ENCODE data around the gene DOCK6. TPM values are rescaled to one million over a fixed set of nuclear protein-coding genes. Genes with fewer than 3 reads are reported as not detected.

DOCK6 gene
- total and polyA plus RNA-seq, 2 of the 13 experiments (the other 11 are each of a cell fraction or from before 2014, with no cell fraction given), result 5.4 to 38.1 TPM

DNA sequence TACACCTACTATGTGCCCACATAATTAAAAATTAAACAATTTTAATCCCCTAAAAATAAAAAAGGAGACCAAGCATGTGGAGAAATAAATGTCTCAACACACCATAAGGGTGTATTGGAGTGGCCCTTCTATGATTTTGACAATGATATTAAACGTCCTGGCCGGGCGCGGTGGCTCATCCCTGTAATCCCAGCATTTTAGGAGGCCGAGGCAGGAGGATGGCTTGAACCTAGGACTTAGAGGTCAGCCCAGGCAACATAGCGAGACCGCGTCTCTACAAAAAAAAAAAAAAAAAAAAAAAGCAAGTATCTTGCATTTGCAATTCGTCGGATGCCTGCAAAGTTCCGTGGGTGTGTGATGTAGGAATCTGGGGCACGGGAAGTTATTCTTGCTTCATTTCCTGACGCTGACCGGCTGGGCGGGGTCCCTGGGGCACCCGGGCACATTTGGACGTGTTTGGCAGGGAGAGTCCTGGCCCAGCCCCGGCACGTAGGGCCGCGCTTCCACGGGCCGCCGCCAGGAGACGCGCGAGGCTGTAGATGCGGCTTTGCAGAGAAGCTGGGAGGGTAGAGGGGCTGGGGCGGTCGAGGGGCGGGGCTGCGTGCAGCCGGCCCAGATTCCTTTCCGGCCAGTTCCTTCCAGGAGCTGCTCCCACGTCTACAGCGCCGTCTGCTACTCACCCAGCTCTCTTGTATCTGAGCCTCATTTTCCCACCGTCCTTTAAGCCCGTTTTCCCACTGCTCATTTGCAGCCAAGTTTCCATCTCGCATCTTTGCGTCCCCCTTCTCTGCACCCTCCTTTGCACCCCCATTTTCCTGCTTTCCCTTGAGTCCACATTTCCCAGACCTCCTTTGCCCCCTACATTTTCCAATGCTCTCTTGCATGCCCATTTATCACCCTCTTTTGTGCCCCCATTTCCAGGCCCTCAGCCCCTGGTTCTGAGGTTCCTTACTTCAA, 31.4 kb upstream of the DOCK6 start (continued):
- TF ChIP-seq ZNF350 (CRISPR knock-in tag; IDR thresholded peaks at IDR 0.05; ENCODE audit: borderline replicate concordance, low read depth) (0 out of 2 replicates have a peak, but pooled peaks have one; percentile 27), JARID2 (CRISPR knock-in tag; IDR thresholded peaks at IDR 0.05; ENCODE audit: insufficient replicate concordance) (no peak), IKZF4 (CRISPR knock-in tag; IDR thresholded peaks at IDR 0.05; ENCODE audit: borderline replicate concordance, low read depth, not compliant biosample characterization) (no peak), ZSCAN31 (CRISPR knock-in tag; IDR thresholded peaks at IDR 0.05; ENCODE audit: low read depth) (peak; percentile 71), ZBTB20 (CRISPR knock-in tag; IDR thresholded peaks at IDR 0.05; ENCODE audit: borderline replicate concordance, low read depth) (no peak), ZNF317 (CRISPR knock-in tag; IDR thresholded peaks at IDR 0.05) (0 out of 2 replicates have a peak, but pooled peaks have one; percentile 39), ZKSCAN8 (CRISPR knock-in tag; IDR thresholded peaks at IDR 0.05; ENCODE audit: borderline replicate concordance) (peak; percentile 24; the same call in 1 of the 2 replicates), ZNF773 (CRISPR knock-in tag; IDR thresholded peaks at IDR 0.05; ENCODE audit: borderline replicate concordance) (no peak), KMT2A (CRISPR knock-in tag; IDR thresholded peaks at IDR 0.05) (0 out of 2 replicates have a peak, but pooled peaks have one; percentile 20), ZNF709 (CRISPR knock-in tag; IDR thresholded peaks at IDR 0.05) (no peak), SP5 (CRISPR knock-in tag; IDR thresholded peaks at IDR 0.05; ENCODE audit: borderline replicate concordance, low read depth) (peak; percentile 44; the same call in 1 of the 2 replicates), DPF2 (CRISPR knock-in tag; IDR thresholded peaks at IDR 0.05; ENCODE audit: borderline replicate concordance, low read depth) (no peak), FOXM1 (CRISPR knock-in tag; IDR thresholded peaks at IDR 0.05) (no peak), ZSCAN25 (CRISPR knock-in tag; IDR thresholded peaks at IDR 0.05) (no peak), KLF6 (CRISPR knock-in tag; IDR thresholded peaks at IDR 0.05) (0 out of 2 replicates have a peak, but pooled peaks have one; percentile 31), ZNF644 (CRISPR knock-in tag; IDR thresholded peaks at IDR 0.05; ENCODE audit: low read depth) (no peak), RFX3 (CRISPR knock-in tag; IDR thresholded peaks at IDR 0.05) (no peak), NR3C1 (CRISPR knock-in tag; IDR thresholded peaks at IDR 0.05) (no peak)
- TF ChIP-seq, protein P1, sequence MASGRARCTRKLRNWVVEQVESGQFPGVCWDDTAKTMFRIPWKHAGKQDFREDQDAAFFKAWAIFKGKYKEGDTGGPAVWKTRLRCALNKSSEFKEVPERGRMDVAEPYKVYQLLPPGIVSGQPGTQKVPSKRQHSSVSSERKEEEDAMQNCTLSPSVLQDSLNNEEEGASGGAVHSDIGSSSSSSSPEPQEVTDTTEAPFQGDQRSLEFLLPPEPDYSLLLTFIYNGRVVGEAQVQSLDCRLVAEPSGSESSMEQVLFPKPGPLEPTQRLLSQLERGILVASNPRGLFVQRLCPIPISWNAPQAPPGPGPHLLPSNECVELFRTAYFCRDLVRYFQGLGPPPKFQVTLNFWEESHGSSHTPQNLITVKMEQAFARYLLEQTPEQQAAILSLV (CRISPR knock-in tag; IDR thresholded peaks at IDR 0.05; ENCODE audit: borderline replicate concordance), result peak; percentile 42; the same call in 1 of the 2 replicates
- TF ChIP-seq, protein P2, sequence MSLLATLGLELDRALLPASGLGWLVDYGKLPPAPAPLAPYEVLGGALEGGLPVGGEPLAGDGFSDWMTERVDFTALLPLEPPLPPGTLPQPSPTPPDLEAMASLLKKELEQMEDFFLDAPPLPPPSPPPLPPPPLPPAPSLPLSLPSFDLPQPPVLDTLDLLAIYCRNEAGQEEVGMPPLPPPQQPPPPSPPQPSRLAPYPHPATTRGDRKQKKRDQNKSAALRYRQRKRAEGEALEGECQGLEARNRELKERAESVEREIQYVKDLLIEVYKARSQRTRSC (CRISPR knock-in tag; IDR thresholded peaks at IDR 0.05; ENCODE audit: low read depth), result no peak
- TF ChIP-seq, protein P3, sequence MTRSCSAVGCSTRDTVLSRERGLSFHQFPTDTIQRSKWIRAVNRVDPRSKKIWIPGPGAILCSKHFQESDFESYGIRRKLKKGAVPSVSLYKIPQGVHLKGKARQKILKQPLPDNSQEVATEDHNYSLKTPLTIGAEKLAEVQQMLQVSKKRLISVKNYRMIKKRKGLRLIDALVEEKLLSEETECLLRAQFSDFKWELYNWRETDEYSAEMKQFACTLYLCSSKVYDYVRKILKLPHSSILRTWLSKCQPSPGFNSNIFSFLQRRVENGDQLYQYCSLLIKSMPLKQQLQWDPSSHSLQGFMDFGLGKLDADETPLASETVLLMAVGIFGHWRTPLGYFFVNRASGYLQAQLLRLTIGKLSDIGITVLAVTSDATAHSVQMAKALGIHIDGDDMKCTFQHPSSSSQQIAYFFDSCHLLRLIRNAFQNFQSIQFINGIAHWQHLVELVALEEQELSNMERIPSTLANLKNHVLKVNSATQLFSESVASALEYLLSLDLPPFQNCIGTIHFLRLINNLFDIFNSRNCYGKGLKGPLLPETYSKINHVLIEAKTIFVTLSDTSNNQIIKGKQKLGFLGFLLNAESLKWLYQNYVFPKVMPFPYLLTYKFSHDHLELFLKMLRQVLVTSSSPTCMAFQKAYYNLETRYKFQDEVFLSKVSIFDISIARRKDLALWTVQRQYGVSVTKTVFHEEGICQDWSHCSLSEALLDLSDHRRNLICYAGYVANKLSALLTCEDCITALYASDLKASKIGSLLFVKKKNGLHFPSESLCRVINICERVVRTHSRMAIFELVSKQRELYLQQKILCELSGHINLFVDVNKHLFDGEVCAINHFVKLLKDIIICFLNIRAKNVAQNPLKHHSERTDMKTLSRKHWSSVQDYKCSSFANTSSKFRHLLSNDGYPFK (CRISPR knock-in tag; IDR thresholded peaks at IDR 0.05; ENCODE audit: borderline replicate concordance), result peak; percentile 43; the same call in 1 of the 2 replicates
- TF ChIP-seq, protein P4, sequence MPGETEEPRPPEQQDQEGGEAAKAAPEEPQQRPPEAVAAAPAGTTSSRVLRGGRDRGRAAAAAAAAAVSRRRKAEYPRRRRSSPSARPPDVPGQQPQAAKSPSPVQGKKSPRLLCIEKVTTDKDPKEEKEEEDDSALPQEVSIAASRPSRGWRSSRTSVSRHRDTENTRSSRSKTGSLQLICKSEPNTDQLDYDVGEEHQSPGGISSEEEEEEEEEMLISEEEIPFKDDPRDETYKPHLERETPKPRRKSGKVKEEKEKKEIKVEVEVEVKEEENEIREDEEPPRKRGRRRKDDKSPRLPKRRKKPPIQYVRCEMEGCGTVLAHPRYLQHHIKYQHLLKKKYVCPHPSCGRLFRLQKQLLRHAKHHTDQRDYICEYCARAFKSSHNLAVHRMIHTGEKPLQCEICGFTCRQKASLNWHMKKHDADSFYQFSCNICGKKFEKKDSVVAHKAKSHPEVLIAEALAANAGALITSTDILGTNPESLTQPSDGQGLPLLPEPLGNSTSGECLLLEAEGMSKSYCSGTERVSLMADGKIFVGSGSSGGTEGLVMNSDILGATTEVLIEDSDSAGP (CRISPR knock-in tag; IDR thresholded peaks at IDR 0.05; ENCODE audit: borderline replicate concordance), result peak; percentile 63; the same call in 1 of the 2 replicates

Measured in HepG2 (cell line).